ENCODE data around the gene MRPL12. TPM values are rescaled to one million over a fixed set of nuclear protein-coding genes. Genes with fewer than 3 reads are reported as not detected.

The MRPL12 gene
- total RNA-seq, 6 donors from 2014 or later, result 29.3 to 69.8 (median 47.8) TPM

- no peak for TF ChIP-seq POLR2A (IDR thresholded peaks at IDR 0.05)
- no peak for TF ChIP-seq POLR2AphosphoS5 (IDR thresholded peaks at IDR 0.05)
- TF ChIP-seq EP300 (IDR thresholded peaks at IDR 0.05), result no peak
- TF ChIP-seq CTCF (IDR thresholded peaks at IDR 0.05), result no peak
- Histone ChIP-seq H3K9me3 (no peaks in the 10 kb centered on the region), H3K27ac (no peak overlapping the region), H3K4me3 (no peak overlapping the region), H3K27me3 (no peaks in the 10 kb centered on the region), H3K4me1 (peaks cover 12 to 28% (median 21%) of the 10 kb centered on the region in 4 donors), H3K36me3 (peaks cover 0 to 7% (median 2%) of the 10 kb centered on the region in 4 donors)
- DNase-seq (peak in 1 of 2 donors; percentile 71), ATAC-seq (ENCODE audit: low FRiP score in 2 of 2) (no peak)
- 95 to 96% methylated on average over 4 to 16 of the region's 25 CpGs for WGBS, 2 donors
Observed at GRCh38 chr17:81717049-81717765, 14.0 kb downstream of the MRPL12 start.

DNA sequence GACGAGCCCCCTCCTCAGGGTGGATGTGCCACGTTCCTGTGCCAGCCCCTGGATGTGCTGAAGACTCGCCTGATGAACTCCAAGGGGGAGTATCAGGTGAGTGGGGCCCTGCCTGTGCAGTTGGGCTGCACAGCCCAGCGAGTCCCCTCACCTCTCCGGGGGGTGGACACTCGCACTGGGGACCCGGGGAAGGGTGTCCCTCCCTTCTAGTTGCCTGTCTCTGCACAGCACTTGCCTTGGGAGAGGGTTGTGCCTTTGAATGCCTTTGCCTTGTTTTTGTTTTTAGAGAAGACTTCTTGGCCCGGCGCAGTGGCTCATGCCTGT, 14.6 kb downstream of the MRPL12 start:
- no peak for ATAC-seq (ENCODE audit: low FRiP score in 2 of 2)
- Histone ChIP-seq H3K4me1 (peaks cover 9 to 28% (median 22%) of the 10 kb centered on the region in 4 donors), H3K27ac (no peak overlapping the region), H3K36me3 (peaks cover 0 to 7% (median 2%) of the 10 kb centered on the region in 4 donors), H3K4me3 (no peak overlapping the region), H3K27me3 (no peaks in the 10 kb centered on the region), H3K9me3 (no peaks in the 10 kb centered on the region)
- no peak for DNase-seq
- 100% methylated on average over 2 to 6 of the region's 9 CpGs for WGBS, 2 donors
- no peak for TF ChIP-seq POLR2AphosphoS5 (IDR thresholded peaks at IDR 0.05)
- no peak for TF ChIP-seq POLR2A (IDR thresholded peaks at IDR 0.05)
- no peak for TF ChIP-seq CTCF (IDR thresholded peaks at IDR 0.05)
- TF ChIP-seq EP300 (IDR thresholded peaks at IDR 0.05), result no peak

- H3K9me3 ChIP-seq, result no peaks in the 10 kb centered on the region
- TF ChIP-seq POLR2AphosphoS5 (IDR thresholded peaks at IDR 0.05) (no peak), EP300 (IDR thresholded peaks at IDR 0.05) (no peak), CTCF (IDR thresholded peaks at IDR 0.05) (no peak), POLR2A (IDR thresholded peaks at IDR 0.05) (no peak)
- peaks cover 0 to 7% (median 2%) of the 10 kb centered on the region in 4 donors for H3K36me3 ChIP-seq
- DNase-seq, result peak in 1 of 2 donors; percentile 68
- no peak for ATAC-seq (ENCODE audit: low FRiP score in 2 of 2)
- H3K4me1 ChIP-seq, result peaks cover 5 to 18% (median 13%) of the 10 kb centered on the region in 4 donors
- 93% methylated on average over 27 to 32 of the region's 33 CpGs for WGBS, 2 donors
- H3K27me3 ChIP-seq, result no peaks in the 10 kb centered on the region
- no peak overlapping the region for H3K4me3 ChIP-seq
- no peak overlapping the region for H3K27ac ChIP-seq
Observed at GRCh38 chr17:81719410-81720266, 16.5 kb downstream of the MRPL12 start.

DNA sequence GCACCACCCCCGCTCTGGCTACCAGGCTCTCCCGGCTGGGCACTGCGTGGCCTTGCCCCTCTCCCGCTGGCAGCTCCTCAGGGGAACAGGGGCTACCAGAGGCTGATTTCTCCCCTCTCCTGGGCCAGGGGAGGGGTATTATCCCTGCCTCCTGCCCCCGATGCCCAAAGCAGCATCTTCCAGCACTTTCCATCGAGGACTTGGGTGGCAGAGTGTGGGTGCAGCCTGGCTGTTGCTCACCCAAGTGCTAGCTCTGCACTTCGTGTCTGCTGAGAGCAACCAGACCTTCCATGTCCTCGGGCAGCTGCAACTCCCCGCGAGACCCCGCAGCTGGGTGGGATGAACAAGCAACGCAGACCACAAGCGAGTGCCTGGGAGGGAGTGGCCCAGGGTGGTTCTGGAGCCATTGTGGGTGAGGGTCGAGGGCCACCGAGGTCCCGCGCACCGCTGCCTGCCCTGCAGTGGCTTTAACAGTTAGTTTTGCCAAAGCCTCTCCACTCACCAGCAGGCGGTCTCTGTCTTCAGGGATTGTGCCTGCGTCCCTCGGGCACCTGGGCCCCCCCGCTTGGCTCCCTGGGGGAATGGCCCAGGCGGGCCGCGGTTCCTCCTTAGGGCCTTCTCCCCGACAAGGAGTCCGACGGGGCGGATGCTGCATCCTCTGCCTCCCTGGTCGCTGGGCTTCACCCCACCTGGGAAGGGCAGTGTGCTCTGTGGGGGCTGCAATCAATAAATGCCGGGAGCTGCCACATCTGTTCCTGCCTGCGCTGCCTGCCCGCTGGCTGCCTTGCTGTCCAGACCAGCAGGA, 17.3 kb downstream of the MRPL12 start:
- DNase-seq (peak in 1 of 2 donors; percentile 76), ATAC-seq (ENCODE audit: low FRiP score in 2 of 2) (no peak)
- Histone ChIP-seq H3K4me3 (no peak overlapping the region), H3K36me3 (peaks cover 0 to 7% (median 2%) of the 10 kb centered on the region in 4 donors), H3K9me3 (no peaks in the 10 kb centered on the region), H3K27me3 (no peaks in the 10 kb centered on the region), H3K27ac (no peak overlapping the region), H3K4me1 (peaks cover 5 to 18% (median 13%) of the 10 kb centered on the region in 4 donors)
- WGBS, 2 donors, result 94 to 97% methylated on average over 9 to 23 of the region's 33 CpGs
- TF ChIP-seq POLR2AphosphoS5 (IDR thresholded peaks at IDR 0.05) (no peak), POLR2A (IDR thresholded peaks at IDR 0.05) (no peak), EP300 (IDR thresholded peaks at IDR 0.05) (no peak), CTCF (IDR thresholded peaks at IDR 0.05) (no peak)

All from upper lobe of left lung (tissue), 6 donors.